Endothelial cell (in vitro differentiated cells): ENCODE results near the gene LRRC61. TPM values are rescaled to one million over a fixed set of nuclear protein-coding genes. Genes with fewer than 3 reads are reported as not detected.
"Not testable (repeated sequence)": the region's sequence is repeated elsewhere in the genome, so short reads cannot be mapped to it uniquely, and the experiment has no call there.

ENCODE experiments used
- DNase-seq: peaks from one replicate; pipeline ENCODE4 v3.0.0; 2021; ENCODE audit warnings: low spot score
- H3K27ac Mint-ChIP-seq: one replicate; pipeline ENCODE4 v1.8.0; 2021; ENCODE audit warnings: mixed read lengths, inconsistent platforms; ENCODE audit not compliant: unreplicated experiment
- H3K27me3 Mint-ChIP-seq: one replicate; pipeline ENCODE4 v1.8.0; 2021; ENCODE audit warnings: mild to moderate bottlenecking, moderate library complexity, mixed read lengths, inconsistent platforms; ENCODE audit not compliant: unreplicated experiment
- H3K36me3 Mint-ChIP-seq: one replicate; pipeline ENCODE4 v1.8.0; 2021; ENCODE audit warnings: mild to moderate bottlenecking, low read depth, mixed read lengths, inconsistent platforms; ENCODE audit not compliant: unreplicated experiment
- H3K4me1 Mint-ChIP-seq: one replicate; pipeline ENCODE4 v1.8.0; 2021; ENCODE audit warnings: mild to moderate bottlenecking, mixed read lengths, inconsistent platforms; ENCODE audit not compliant: unreplicated experiment
- H3K4me3 Mint-ChIP-seq: one replicate; pipeline ENCODE4 v1.8.0; 2021; ENCODE audit warnings: mild to moderate bottlenecking, mixed read lengths, inconsistent platforms; ENCODE audit not compliant: unreplicated experiment
- H3K9me3 Mint-ChIP-seq: one replicate; pipeline ENCODE4 v1.8.0; 2021; ENCODE audit warnings: mixed read lengths, inconsistent platforms; ENCODE audit not compliant: unreplicated experiment
- CTCF ChIP-seq: fragments of 200-600 bp; sonication (generic); IDR thresholded peaks from one replicate; pipeline ENCODE4 v1.5.0; 2021; ENCODE audit warnings: antibody characterized with exemption; ENCODE audit not compliant: unreplicated experiment
- total RNA-seq: library from RNA; stranded (reverse); fragmentation: NEBNext Ultra II Directional; extraction: Animal tissue kit (Norgen Biotek cat#: 25700); gene quantifications from one replicate; pipeline ENCODE4 v1.2.1, GENCODE V29; 2021; ENCODE audit not compliant: unreplicated experiment

Gene LRRC61
- total RNA-seq, 1 donor from 2014 or later: 5.1 TPM

- Mint-ChIP-seq H3K36me3 (no peaks in the 10 kb centered on the region), H3K4me1 (no peaks in the 10 kb centered on the region), H3K4me3 (no peak overlapping the region), H3K27me3 (peaks cover 3% of the 10 kb centered on the region), H3K9me3 (no peaks in the 10 kb centered on the region), H3K27ac (no peak overlapping the region)
- no peak for TF ChIP-seq CTCF
- no peak for DNase-seq
Measured at GRCh38 chr7:150307129-150307528, 16.0 kb upstream of the LRRC61 start.

- Mint-ChIP-seq H3K4me1 (peaks cover 1% of the 10 kb centered on the region), H3K9me3 (no peaks in the 10 kb centered on the region), H3K27ac (no peak overlapping the region), H3K27me3 (peaks cover 3% of the 10 kb centered on the region), H3K4me3 (no peak overlapping the region), H3K36me3 (no peaks in the 10 kb centered on the region)
- DNase-seq: no peak
- no peak for TF ChIP-seq CTCF
Measured at GRCh38 chr7:150307904-150308303, 15.3 kb upstream of the LRRC61 start.

GRCh38 chr7:150308575-150308974 is 14.6 kb upstream of the LRRC61 start:
- TF ChIP-seq CTCF: no peak
- Mint-ChIP-seq H3K27me3 (peaks cover 3% of the 10 kb centered on the region), H3K36me3 (no peaks in the 10 kb centered on the region), H3K4me1 (peaks cover 8% of the 10 kb centered on the region), H3K27ac (no peak overlapping the region), H3K9me3 (no peaks in the 10 kb centered on the region), H3K4me3 (no peak overlapping the region)
- DNase-seq: no peak

GRCh38 chr7:150311146-150311545 is 12.0 kb upstream of the LRRC61 start:
- TF ChIP-seq CTCF: no peak
- DNase-seq: no peak
- no peak overlapping the region for H3K4me3 Mint-ChIP-seq

GRCh38 chr7:150311711-150312110 is 11.4 kb upstream of the LRRC61 start:
- no peak overlapping the region for H3K4me3 Mint-ChIP-seq
- H3K9me3 Mint-ChIP-seq: no peaks in the 10 kb centered on the region
- H3K27me3 Mint-ChIP-seq: peaks cover 5% of the 10 kb centered on the region
- no peak for TF ChIP-seq CTCF
- peaks cover 14% of the 10 kb centered on the region for H3K4me1 Mint-ChIP-seq
- no peak overlapping the region for H3K27ac Mint-ChIP-seq
- DNase-seq: no peak
- H3K36me3 Mint-ChIP-seq: no peaks in the 10 kb centered on the region

More at GRCh38 chr7:150311146-150311545, 12.0 kb upstream of the LRRC61 start:
- Mint-ChIP-seq H3K27me3 (peaks cover 5% of the 10 kb centered on the region), H3K9me3 (no peaks in the 10 kb centered on the region), H3K36me3 (no peaks in the 10 kb centered on the region), H3K4me1 (peaks cover 14% of the 10 kb centered on the region), H3K27ac (no peak overlapping the region)

- not testable (repeated sequence) for H3K36me3 Mint-ChIP-seq, H3K27ac Mint-ChIP-seq, DNase-seq, H3K9me3 Mint-ChIP-seq, H3K27me3 Mint-ChIP-seq, H3K4me3 Mint-ChIP-seq
- H3K4me1 Mint-ChIP-seq: peaks cover 16% of the 10 kb centered on the region
Measured at GRCh38 chr7:150312649-150313366, 10.3 kb upstream of the LRRC61 start.
